ENCODE data around the gene LYPD6B. TPM values are rescaled to one million over a fixed set of nuclear protein-coding genes. Genes with fewer than 3 reads are reported as not detected.

The LYPD6B gene
- total and polyA plus RNA-seq, 2 donors (not counting 3 experiments of a cell fraction or from before 2014, with no cell fraction given), result not detected

- CTCF ChIA-PET, result no interaction called here
- no peak overlapping the region for H3K4me2 ChIP-seq (ENCODE audit: insufficient read depth, low read length)
- no peaks in the 10 kb centered on the region for H3K9me3 ChIP-seq (replicated peaks; ENCODE audit: control insufficient read depth, insufficient read depth, low read length)
- BruUV-seq (replicated peaks), result no TSS peak
- no peaks in the 10 kb centered on the region for H4K20me1 ChIP-seq (replicated peaks; ENCODE audit: control insufficient read depth, extremely low read depth, insufficient read depth, low read length)
- TF ChIP-seq MYC (IDR thresholded peaks at IDR 0.05; ENCODE audit: low read depth, low read length), result no peak
- TF ChIP-seq, protein P1, sequence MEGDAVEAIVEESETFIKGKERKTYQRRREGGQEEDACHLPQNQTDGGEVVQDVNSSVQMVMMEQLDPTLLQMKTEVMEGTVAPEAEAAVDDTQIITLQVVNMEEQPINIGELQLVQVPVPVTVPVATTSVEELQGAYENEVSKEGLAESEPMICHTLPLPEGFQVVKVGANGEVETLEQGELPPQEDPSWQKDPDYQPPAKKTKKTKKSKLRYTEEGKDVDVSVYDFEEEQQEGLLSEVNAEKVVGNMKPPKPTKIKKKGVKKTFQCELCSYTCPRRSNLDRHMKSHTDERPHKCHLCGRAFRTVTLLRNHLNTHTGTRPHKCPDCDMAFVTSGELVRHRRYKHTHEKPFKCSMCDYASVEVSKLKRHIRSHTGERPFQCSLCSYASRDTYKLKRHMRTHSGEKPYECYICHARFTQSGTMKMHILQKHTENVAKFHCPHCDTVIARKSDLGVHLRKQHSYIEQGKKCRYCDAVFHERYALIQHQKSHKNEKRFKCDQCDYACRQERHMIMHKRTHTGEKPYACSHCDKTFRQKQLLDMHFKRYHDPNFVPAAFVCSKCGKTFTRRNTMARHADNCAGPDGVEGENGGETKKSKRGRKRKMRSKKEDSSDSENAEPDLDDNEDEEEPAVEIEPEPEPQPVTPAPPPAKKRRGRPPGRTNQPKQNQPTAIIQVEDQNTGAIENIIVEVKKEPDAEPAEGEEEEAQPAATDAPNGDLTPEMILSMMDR (IDR thresholded peaks at IDR 0.05; ENCODE audit: extremely low read depth in 1 of 2, insufficient read depth in 1 of 2, low read depth in 1 of 2, low read length in 2 of 2), result no peak
- dilution Hi-C loops (cut with MboI; ENCODE audit: extremely low pct_ligation_motif_present, low sequenced_read_pairs), result no loop called here
- FAIRE-seq (no peak), DNase-seq (ENCODE audit: low read depth, low spot score) (no peak)
- no peak overlapping the region for H3K4me3 ChIP-seq (replicated peaks in 1 of 3; ENCODE audit: insufficient read depth in 1 of 3, low read depth in 1 of 3, low read length in 3 of 3)
- no peaks in the 10 kb centered on the region for H3K4me1 ChIP-seq (ENCODE audit: control insufficient read depth, extremely low read depth, insufficient read depth, low read length)
- H3K36me3 ChIP-seq (ENCODE audit: control insufficient read depth in 2 of 2, extremely low read depth in 1 of 2, insufficient read depth in 2 of 2, low read length in 2 of 2), result no peaks in the 10 kb centered on the region
- no peaks in the 10 kb centered on the region for H3K79me2 ChIP-seq (ENCODE audit: control insufficient read depth, insufficient read depth, low read length)
- intact Hi-C loops (cut with micrococcal nuclease), result no loop called here
- H3K27ac ChIP-seq (ENCODE audit: insufficient read depth, low read depth, low read length), result no peak overlapping the region
- POLR2A ChIA-PET, result no interaction called here
- peaks cover 0 to 2% of the 10 kb centered on the region in 2 experiments for H3K27me3 ChIP-seq (ENCODE audit: control insufficient read depth in 2 of 2, insufficient read depth in 2 of 2, low read length in 2 of 2)
- H2AFZ ChIP-seq (ENCODE audit: low read depth, low read length), result no peak overlapping the region
- H3K9ac ChIP-seq (replicated peaks; ENCODE audit: extremely low read depth, insufficient read depth, low read length), result no peak overlapping the region
- no peaks in the 10 kb centered on the region for H3K9me1 ChIP-seq (replicated peaks; ENCODE audit: control insufficient read depth, extremely low read depth, insufficient read depth, low read length)
Observed at GRCh38 chr2:149093579-149093978, 55.1 kb downstream of the LYPD6B start.

- H3K4me3 ChIP-seq (replicated peaks in 1 of 3; ENCODE audit: insufficient read depth in 1 of 3, low read depth in 1 of 3, low read length in 3 of 3), result no peak overlapping the region
- H3K36me3 ChIP-seq (ENCODE audit: control insufficient read depth in 2 of 2, extremely low read depth in 1 of 2, insufficient read depth in 2 of 2, low read length in 2 of 2), result no peaks in the 10 kb centered on the region
- no peak overlapping the region for H3K27ac ChIP-seq (ENCODE audit: insufficient read depth, low read depth, low read length)
- no TSS peak for BruUV-seq (replicated peaks)
- no peaks in the 10 kb centered on the region for H3K9me3 ChIP-seq (replicated peaks; ENCODE audit: control insufficient read depth, insufficient read depth, low read length)
- no peaks in the 10 kb centered on the region for H4K20me1 ChIP-seq (replicated peaks; ENCODE audit: control insufficient read depth, extremely low read depth, insufficient read depth, low read length)
- dilution Hi-C loops (cut with MboI; ENCODE audit: extremely low pct_ligation_motif_present, low sequenced_read_pairs), result no loop called here
- TF ChIP-seq, protein P1 (IDR thresholded peaks at IDR 0.05; ENCODE audit: extremely low read depth in 1 of 2, insufficient read depth in 1 of 2, low read depth in 1 of 2, low read length in 2 of 2), result no peak
- TF ChIP-seq, protein P2, sequence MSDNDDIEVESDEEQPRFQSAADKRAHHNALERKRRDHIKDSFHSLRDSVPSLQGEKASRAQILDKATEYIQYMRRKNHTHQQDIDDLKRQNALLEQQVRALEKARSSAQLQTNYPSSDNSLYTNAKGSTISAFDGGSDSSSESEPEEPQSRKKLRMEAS (IDR thresholded peaks at IDR 0.05; ENCODE audit: insufficient read depth, insufficient read length), result no peak
- TF ChIP-seq GATA2 (IDR thresholded peaks at IDR 0.05; ENCODE audit: insufficient read depth, insufficient read length, low read depth, low read length), result no peak
- no peak for TF ChIP-seq EZH2 (IDR thresholded peaks at IDR 0.05; ENCODE audit: borderline replicate concordance, low read depth, low read length, severe bottlenecking)
- no peak for TF ChIP-seq FOS (IDR thresholded peaks at IDR 0.05; ENCODE audit: borderline replicate concordance, insufficient read depth, low read length)
- TF ChIP-seq MYC (IDR thresholded peaks at IDR 0.05; ENCODE audit: low read depth, low read length), result no peak
- TF ChIP-seq POLR2AphosphoS5 (IDR thresholded peaks at IDR 0.05; ENCODE audit: insufficient read depth, low read depth, low read length), result no peak
- no peaks in the 10 kb centered on the region for H3K9me1 ChIP-seq (replicated peaks; ENCODE audit: control insufficient read depth, extremely low read depth, insufficient read depth, low read length)
- peaks cover 0 to 2% of the 10 kb centered on the region in 2 experiments for H3K27me3 ChIP-seq (ENCODE audit: control insufficient read depth in 2 of 2, insufficient read depth in 2 of 2, low read length in 2 of 2)
- H2AFZ ChIP-seq (ENCODE audit: low read depth, low read length), result no peak overlapping the region
- H3K79me2 ChIP-seq (ENCODE audit: control insufficient read depth, insufficient read depth, low read length), result no peaks in the 10 kb centered on the region
- H3K9ac ChIP-seq (replicated peaks; ENCODE audit: extremely low read depth, insufficient read depth, low read length), result no peak overlapping the region
- FAIRE-seq (no peak), DNase-seq (ENCODE audit: low read depth, low spot score) (no peak)
- no peaks in the 10 kb centered on the region for H3K4me1 ChIP-seq (ENCODE audit: control insufficient read depth, extremely low read depth, insufficient read depth, low read length)
- H3K4me2 ChIP-seq (ENCODE audit: insufficient read depth, low read length), result no peak overlapping the region
- intact Hi-C loops (cut with micrococcal nuclease), result no loop called here
- CTCF ChIA-PET, result no interaction called here
- POLR2A ChIA-PET, result no interaction called here
Observed at GRCh38 chr2:149094217-149095015, 55.9 kb downstream of the LYPD6B start.

Data from endothelial cell of umbilical vein (primary cell).